ENCODE results near the gene RXRG. TPM values are rescaled to one million over a fixed set of nuclear protein-coding genes. Genes with fewer than 3 reads are reported as not detected.

Gene RXRG
- polyA plus RNA-seq, 3 donors = 3.5 to 12.3 (median 4.4) TPM

GRCh38 chr1:165353731-165354671 is 90.9 kb downstream of the RXRG start:
- WGBS, 3 donors = 7 to 26% (median 16%) methylated on average over 52 of the region's 52 CpGs

GRCh38 chr1:165352442-165353293 is 92.3 kb downstream of the RXRG start:
- 5 to 23% (median 10%) methylated on average over 59 of the region's 59 CpGs for WGBS, 3 donors
- H3K27ac ChIP-seq (ENCODE audit: low read depth, low read length) = no peak overlapping the region

More at GRCh38 chr1:165353731-165354671, 90.9 kb downstream of the RXRG start:
- H3K27ac ChIP-seq (ENCODE audit: low read depth, low read length) = no peak overlapping the region

DNA sequence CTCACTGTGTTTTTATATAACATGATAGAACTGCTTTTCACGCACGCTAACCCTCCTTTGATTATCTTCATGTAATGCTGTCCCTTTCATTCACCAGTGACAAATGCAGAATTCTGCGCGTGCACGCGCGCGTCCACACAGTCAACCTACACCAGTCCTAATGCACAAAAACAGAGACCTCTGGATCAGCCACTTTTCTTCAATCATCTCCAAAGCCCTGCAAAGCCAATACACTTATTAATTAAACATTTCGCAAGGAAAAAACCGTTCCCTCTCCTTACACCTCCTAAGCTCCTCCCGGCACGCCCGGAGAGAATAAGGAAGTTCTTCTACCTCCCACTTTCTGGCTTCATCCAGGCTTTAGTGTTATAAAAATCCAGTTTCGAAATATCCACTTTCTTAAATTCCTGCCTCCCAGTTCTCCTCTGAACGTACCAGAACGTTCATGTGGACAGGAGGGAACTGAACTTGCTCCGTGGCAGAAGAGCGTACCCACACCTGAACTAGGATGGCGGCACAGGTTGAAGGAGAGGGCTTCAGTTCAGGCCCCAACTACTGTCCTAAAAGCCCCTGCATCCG is 93.0 kb downstream of the RXRG start:
- 7 to 30% (median 16%) methylated on average over 20 of the region's 20 CpGs for WGBS, 3 donors
- H3K27ac ChIP-seq (ENCODE audit: low read depth, low read length) = no peak overlapping the region

Other genes starting within 250 kb of the RXRG start
- gene LMX1A, start 88.4 kb downstream of the RXRG start, polyA plus RNA-seq = under 1 TPM; 0.03 to 0.79 (median 0.09) TPM
- not detected for gene LRRC52, start 98.9 kb upstream of the RXRG start, polyA plus RNA-seq
- 100 to 1,000 TPM; 145 to 565 (median 280) TPM for gene MGST3, start 186.1 kb upstream of the RXRG start, polyA plus RNA-seq

All from adipose tissue (tissue), 3 donors.